ENCODE results near the gene TAT. TPM values are rescaled to one million over a fixed set of nuclear protein-coding genes. Genes with fewer than 3 reads are reported as not detected.

Gene TAT
- not detected in 2 replicates for total RNA-seq

GRCh38 chr16:71576971-71577370 lies at the start of gene TAT:
Gene TAT (minus strand): TSS chr16:71577092. CDS start chr16:71576415, 677 bp downstream.

GRCh38 chr16:71626018-71626857 lies 49.3 kb upstream of the TAT start, which contains the start of gene MARVELD3:
Gene MARVELD3 (plus strand): TSS chr16:71626184. CDS start chr16:71626230, 46 bp downstream.

GRCh38 chr16:71526111-71526631 lies 50.7 kb downstream of the TAT start, which contains the start of gene CHST4:
Gene CHST4 (plus strand): TSS chr16:71526426. CDS start chr16:71536678, 10,252 bp downstream.

Other genes starting within 250 kb of the TAT start
- gene CALB2, start 218.4 kb downstream of the TAT start, total RNA-seq: 0.13 TPM in 1 of 2 replicates, not detected in the other
- 0.16 TPM in 1 of 2 replicates, not detected in the other for gene TLE7, start 135.0 kb downstream of the TAT start, total RNA-seq
- gene ZNF23, start 114.8 kb downstream of the TAT start, total RNA-seq: 2.8 and 7.3 TPM in 2 replicates
- 0.65 and 2.1 TPM in 2 replicates for gene ZNF19, start 87.8 kb downstream of the TAT start, total RNA-seq
- gene CHST4, start 50.7 kb downstream of the TAT start, total RNA-seq: not detected in 2 replicates
- under 0.01 and 0.25 TPM in 2 replicates for gene MARVELD3, start 49.1 kb upstream of the TAT start, total RNA-seq
- 3.9 and 9.1 TPM in 2 replicates for gene PHLPP2, start 147.6 kb upstream of the TAT start, total RNA-seq
- gene AP1G1, start 231.7 kb upstream of the TAT start, total RNA-seq: 31.4 and 82.1 TPM in 2 replicates